Sigmoid colon (tissue), 7 donors: ENCODE results near the gene TLCD3A. TPM values are rescaled to one million over a fixed set of nuclear protein-coding genes. Genes with fewer than 3 reads are reported as not detected.
A peak's percentile ranks its signal among the peaks of the same experiment; 100 is the strongest.

Source experiments
- DNase-seq: peaks from one replicate; pipeline ENCODE4 v3.0.0-alpha.2; 2019
- H3K27ac ChIP-seq, 4 donors: fragments of 200-600 bp; sonication (generic); one replicate each; pipeline ENCODE4 v1.5.1; 2016 to 2019; ENCODE audit warnings: mild to moderate bottlenecking in 1 of 4
- H3K27me3 ChIP-seq, 3 donors: fragments of 200-600 bp; sonication (generic); one replicate each; pipeline ENCODE4 v1.5.1; 2019; ENCODE audit warnings: mild to moderate bottlenecking in 1 of 3
- H3K36me3 ChIP-seq, 4 donors: fragments of 200-600 bp; sonication (generic); one replicate each; pipeline ENCODE4 v1.5.1; 2016 to 2019
- H3K4me1 ChIP-seq, 4 donors: fragments of 200-600 bp; sonication (generic); one replicate each; pipeline ENCODE4 v1.5.1; 2017 to 2019
- H3K4me3 ChIP-seq, 4 donors: fragments of 200-600 bp; sonication (generic); one replicate each; pipeline ENCODE4 v1.5.1; 2017 to 2019; ENCODE audit warnings: mild to moderate bottlenecking in 2 of 4, moderate library complexity in 1 of 4
- H3K9me3 ChIP-seq, 4 donors: fragments of 200-600 bp in 3 of 4; sonication (generic) in 3 of 4; one replicate each; pipeline versions ENCODE4 v1.5.1 to v1.6.1; 2013 to 2019
- EP300 ChIP-seq, 4 donors: sonication (generic); formaldehyde crosslinking; IDR thresholded peaks; one replicate each; pipeline ENCODE4 v1.6.1; 2017; ENCODE audit warnings: antibody characterized with exemption in 4 of 4
- POLR2A ChIP-seq, 2 donors: fragments of 450-650 bp; IDR thresholded peaks; one replicate each; pipeline ENCODE4 v1.6.1; 2016; ENCODE audit warnings: antibody characterized with exemption in 2 of 2, mild to moderate bottlenecking in 2 of 2, moderate library complexity in 2 of 2
- POLR2AphosphoS5 ChIP-seq, 4 donors: sonication (generic); formaldehyde crosslinking; IDR thresholded peaks; one replicate each; pipeline ENCODE4 v1.6.1; 2017; ENCODE audit warnings: antibody characterized with exemption in 4 of 4
- WGBS, 2 donors: extraction: QIAGEN DNeasy Blood & Tissue Kit; methylation state at CpG; one replicate each; pipeline ENCODE4 v1.1.7; 2013; 5-methylcytosine and 5-hydroxymethylcytosine counted together
- intact Hi-C: fragments of 100-400 bp; cut with DNase I; formaldehyde crosslinking; loops from one replicate; pipeline ENCODE4 v1.15.1; 2023
- polyA plus RNA-seq, 3 donors: library from polyadenylated mRNA; stranded (reverse); fragments of 200-250 nt; gene quantifications; one replicate each; pipeline ENCODE4 v1.2.3, GENCODE V29; 2013
- total RNA-seq, 4 donors: library from RNA; depleted of rRNA; stranded (reverse); fragments of >200 nt; gene quantifications; one replicate each; pipeline ENCODE4 v1.1.0, GENCODE V29; 2016
- TF ChIP-seq, protein P1 (sequence below), 4 experiments: fragments of 450-650 bp in 3 of 4; fragments of 200-600 bp in 1 of 4; IDR thresholded peaks; one replicate each; pipeline ENCODE4 v1.5.1; 2016 to 2019; ENCODE audit warnings: antibody characterized with exemption in 4 of 4, mild to moderate bottlenecking in 3 of 4, moderate library complexity in 2 of 4
- donor health status: healthy with polysubstance abuse.
- donor health status: Bipolar disorder and iron deficiency.
- donor health status: healthy.

Gene TLCD3A
- total and polyA plus RNA-seq, 7 donors = 1.8 to 10.3 (median 3.8) TPM

DNA sequence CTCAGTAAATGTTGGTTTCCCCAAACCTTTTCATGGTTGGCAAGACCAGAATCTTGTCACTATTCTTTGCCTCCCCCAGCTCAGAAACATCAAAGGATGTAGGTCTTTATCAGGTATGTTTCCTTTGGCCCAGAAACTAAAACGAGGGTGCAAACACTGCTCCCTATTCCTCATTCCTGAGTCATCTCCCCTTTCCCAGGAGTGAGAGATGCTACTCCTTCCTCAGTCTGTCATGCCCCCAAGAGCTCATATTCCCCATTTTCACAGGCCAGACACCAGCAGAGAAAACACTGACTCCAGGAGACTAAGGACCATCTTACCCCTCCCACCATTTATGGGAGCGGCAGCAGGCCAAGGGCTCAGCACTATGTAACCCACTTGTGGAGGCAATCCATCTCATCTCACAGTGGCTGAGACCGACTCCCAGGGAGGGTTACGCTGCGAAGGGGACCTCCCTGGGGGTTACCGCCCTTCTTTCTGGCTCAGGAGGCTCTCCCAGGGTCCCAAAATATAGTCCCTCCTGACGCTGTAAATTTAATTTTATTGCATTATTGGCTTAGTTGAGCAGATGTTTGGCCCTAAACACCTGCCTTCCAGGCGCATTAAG lies 18.1 kb downstream of the TLCD3A start:
- TF ChIP-seq POLR2AphosphoS5 (IDR thresholded peaks at IDR 0.05) = no peak
- TF ChIP-seq POLR2A (IDR thresholded peaks at IDR 0.05) = no peak
- TF ChIP-seq EP300 (IDR thresholded peaks at IDR 0.05) = no peak
- TF ChIP-seq, protein P1, sequence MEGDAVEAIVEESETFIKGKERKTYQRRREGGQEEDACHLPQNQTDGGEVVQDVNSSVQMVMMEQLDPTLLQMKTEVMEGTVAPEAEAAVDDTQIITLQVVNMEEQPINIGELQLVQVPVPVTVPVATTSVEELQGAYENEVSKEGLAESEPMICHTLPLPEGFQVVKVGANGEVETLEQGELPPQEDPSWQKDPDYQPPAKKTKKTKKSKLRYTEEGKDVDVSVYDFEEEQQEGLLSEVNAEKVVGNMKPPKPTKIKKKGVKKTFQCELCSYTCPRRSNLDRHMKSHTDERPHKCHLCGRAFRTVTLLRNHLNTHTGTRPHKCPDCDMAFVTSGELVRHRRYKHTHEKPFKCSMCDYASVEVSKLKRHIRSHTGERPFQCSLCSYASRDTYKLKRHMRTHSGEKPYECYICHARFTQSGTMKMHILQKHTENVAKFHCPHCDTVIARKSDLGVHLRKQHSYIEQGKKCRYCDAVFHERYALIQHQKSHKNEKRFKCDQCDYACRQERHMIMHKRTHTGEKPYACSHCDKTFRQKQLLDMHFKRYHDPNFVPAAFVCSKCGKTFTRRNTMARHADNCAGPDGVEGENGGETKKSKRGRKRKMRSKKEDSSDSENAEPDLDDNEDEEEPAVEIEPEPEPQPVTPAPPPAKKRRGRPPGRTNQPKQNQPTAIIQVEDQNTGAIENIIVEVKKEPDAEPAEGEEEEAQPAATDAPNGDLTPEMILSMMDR (IDR thresholded peaks at IDR 0.05) = no peak
- peaks cover 0 to 23% (median 17%) of the 10 kb centered on the region in 4 donors for H3K36me3 ChIP-seq
- no peak for DNase-seq
- intact Hi-C loops = loop anchor here (5.0 kb wide), 1 partner anchor 33 kb away; no protein-coding TSS in a partner anchor
- H3K9me3 ChIP-seq = no peaks in the 10 kb centered on the region
- H3K27me3 ChIP-seq = no peaks in the 10 kb centered on the region
- no peak overlapping the region for H3K27ac ChIP-seq
- peak overlapping the region in 2 of 4 donors; percentile 69 to 95 for H3K4me3 ChIP-seq
- peaks cover 0 to 26% (median 19%) of the 10 kb centered on the region in 4 donors for H3K4me1 ChIP-seq
- WGBS, 2 donors = 23 to 68% methylated on average over 8 of the region's 8 CpGs

DNA sequence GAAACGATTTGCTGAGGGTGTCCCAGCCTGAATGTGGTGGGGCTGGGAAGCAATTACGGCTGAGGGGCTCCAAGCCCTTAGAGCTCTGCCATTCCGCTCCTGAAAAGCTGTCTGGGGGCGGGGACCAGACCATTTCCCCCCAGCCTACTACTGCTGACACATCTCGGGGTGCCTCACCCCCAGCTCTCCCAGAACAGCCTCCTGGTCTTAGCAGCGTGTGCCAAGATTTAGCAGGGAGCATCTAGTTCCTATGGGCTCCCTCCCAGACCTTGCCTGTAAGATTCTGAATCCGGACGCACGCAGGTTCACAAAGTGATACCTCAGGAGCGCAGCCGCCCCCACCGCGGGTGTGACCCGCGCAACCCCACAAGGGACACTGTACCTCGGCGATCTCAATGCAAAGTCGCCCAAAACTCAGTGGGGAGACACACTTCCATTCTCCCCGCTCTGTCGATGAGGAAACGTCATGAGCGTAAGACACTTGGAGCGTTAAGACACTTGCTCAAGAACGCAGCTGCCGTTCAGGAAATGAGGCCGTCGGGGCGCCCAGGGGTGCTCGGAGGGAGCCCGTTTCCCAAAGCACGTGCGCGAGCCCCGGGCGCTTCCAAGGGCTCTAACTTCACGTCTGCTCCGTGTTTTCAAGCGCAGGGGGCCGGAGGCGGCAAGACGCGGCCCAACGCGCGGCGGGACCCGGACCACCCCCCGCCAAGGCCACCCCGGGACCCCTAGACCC lies 19.0 kb downstream of the TLCD3A start:
- intact Hi-C loops = loop anchor here (5.0 kb wide), 1 partner anchor 34 kb away; no protein-coding TSS in a partner anchor
- peaks cover 0 to 14% (median 9%) of the 10 kb centered on the region in 4 donors for H3K36me3 ChIP-seq
- H3K9me3 ChIP-seq = no peaks in the 10 kb centered on the region
- peak overlapping the region; percentile 84 to 91 (median 87) for H3K27ac ChIP-seq
- H3K4me3 ChIP-seq = peak overlapping the region; percentile 64 to 95 (median 76)
- no peak for TF ChIP-seq EP300 (IDR thresholded peaks at IDR 0.05)
- 1% methylated on average over 49 of the region's 49 CpGs for WGBS, 2 donors
- peak; percentile 72 for DNase-seq
- peaks cover 0 to 26% (median 19%) of the 10 kb centered on the region in 4 donors for H3K4me1 ChIP-seq
- H3K27me3 ChIP-seq = no peaks in the 10 kb centered on the region

DNA sequence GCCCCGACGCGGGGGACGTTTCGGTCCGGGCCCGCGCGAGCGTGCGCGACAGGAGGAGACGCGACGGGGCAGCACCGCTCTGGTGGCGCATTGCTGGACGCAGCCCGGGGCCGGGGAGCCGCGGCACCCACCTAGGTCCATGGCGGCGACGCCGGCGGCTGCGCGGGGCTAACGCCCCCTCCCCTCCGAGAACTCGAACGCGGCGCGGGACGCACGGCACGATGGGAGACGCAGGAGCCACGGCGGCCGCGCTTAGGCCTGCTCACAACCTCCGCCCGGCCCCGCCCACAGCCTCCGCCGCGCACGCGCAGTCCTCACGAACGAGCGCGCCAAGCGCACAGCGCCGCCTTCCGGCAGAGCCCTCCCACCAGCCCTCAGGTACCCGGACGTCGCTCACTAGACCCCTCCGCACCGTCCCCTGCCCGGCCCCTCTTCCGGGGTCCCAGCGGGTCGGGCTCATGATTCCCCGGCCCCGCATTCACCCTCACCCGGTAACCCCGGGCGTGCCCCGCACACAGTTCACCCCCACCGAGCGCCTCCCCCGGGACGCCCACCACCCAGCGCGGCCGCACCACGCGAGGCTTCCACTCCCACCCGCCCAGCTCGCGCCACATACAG lies 19.7 kb downstream of the TLCD3A start, which contains the start of gene GEMIN4:
GEMIN4 (minus strand) TSS at position 263 of the 618 bp plus-strand sequence; CDS start at position 141, 122 bp downstream.
- Histone ChIP-seq H3K27ac (peak within 1 kb of the TSS; percentile 84 to 91 (median 87)), H3K4me1 (peaks cover 0 to 26% (median 19%) of the 10 kb centered on the region in 4 donors), H3K27me3 (no peaks in the 10 kb centered on the region), H3K36me3 (peaks cover 0 to 13% (median 6%) of the 10 kb centered on the region in 4 donors), H3K4me3 (peak within 1 kb of the TSS; percentile 64 to 95 (median 76)), H3K9me3 (no peaks in the 10 kb centered on the region)
- TF ChIP-seq POLR2A (IDR thresholded peaks at IDR 0.05) = peak in 1 of 2 donors; percentile 43
- no peak for TF ChIP-seq EP300 (IDR thresholded peaks at IDR 0.05)
- peak; percentile 78 to 91 (median 84) for TF ChIP-seq POLR2AphosphoS5 (IDR thresholded peaks at IDR 0.05)
- TF ChIP-seq, protein P1 (IDR thresholded peaks at IDR 0.05) = peak; percentile 88 to 97 (median 94)
- peak; percentile 94 for DNase-seq
- 0% methylated on average over 87 of the region's 87 CpGs for WGBS, 2 donors
- intact Hi-C loops = loop anchor here (5.0 kb wide), 1 partner anchor 35 kb away; no protein-coding TSS in a partner anchor

- peaks cover 0 to 26% (median 19%) of the 10 kb centered on the region in 4 donors for H3K4me1 ChIP-seq
- H3K27me3 ChIP-seq = no peaks in the 10 kb centered on the region
- H3K27ac ChIP-seq = peak overlapping the region; percentile 84 to 91 (median 87)
- peak overlapping the region; percentile 64 to 95 (median 76) for H3K4me3 ChIP-seq
- intact Hi-C loops = loop anchor here (5.0 kb wide), 1 partner anchor 35 kb away; no protein-coding TSS in a partner anchor
- TF ChIP-seq, protein P1 (IDR thresholded peaks at IDR 0.05) = no peak
- TF ChIP-seq POLR2A (IDR thresholded peaks at IDR 0.05) (no peak), POLR2AphosphoS5 (IDR thresholded peaks at IDR 0.05) (peak in 1 of 4 donors; percentile 17), EP300 (IDR thresholded peaks at IDR 0.05) (no peak)
- 24 to 37% methylated on average over 43 of the region's 43 CpGs for WGBS, 2 donors
- peaks cover 0 to 12% (median 4%) of the 10 kb centered on the region in 4 donors for H3K36me3 ChIP-seq
- H3K9me3 ChIP-seq = no peaks in the 10 kb centered on the region
- DNase-seq = peak; percentile 92
These were observed 20.3 kb downstream of the TLCD3A start for GRCh38 chr17:752620-753219.
